Measurements from ENCODE around the gene ABCB4.

ABCB4 gene

GRCh38 chr7:87475359-87476178, at the start of gene ABCB4:
Gene ABCB4 (minus strand): TSS chr7:87475680. CDS start chr7:87475465, 215 bp downstream.
- in situ Hi-C loops (cut with HindIII; ENCODE audit: low sequenced_read_pairs), result no loop called here

- in situ Hi-C loops (cut with HindIII; ENCODE audit: low sequenced_read_pairs), result no loop called here
These were observed 43.3 kb upstream of the ABCB4 start for GRCh38 chr7:87518735-87519134.

GRCh38 chr7:87517891-87518290, 42.4 kb upstream of the ABCB4 start:
- in situ Hi-C loops (cut with HindIII; ENCODE audit: low sequenced_read_pairs), result no loop called here

- in situ Hi-C loops (cut with HindIII; ENCODE audit: low sequenced_read_pairs), result no loop called here
These were observed 41.8 kb upstream of the ABCB4 start for GRCh38 chr7:87517136-87517815.

GRCh38 chr7:87513735-87514335, 38.4 kb upstream of the ABCB4 start:
- in situ Hi-C loops (cut with HindIII; ENCODE audit: low sequenced_read_pairs), result loop anchor here (5.0 kb wide), 1 partner anchor 58 kb away; no protein-coding TSS in a partner anchor

- in situ Hi-C loops (cut with HindIII; ENCODE audit: low sequenced_read_pairs), result loop anchor here (5.0 kb wide), 1 partner anchor 59 kb away; no protein-coding TSS in a partner anchor
These were observed 37.4 kb upstream of the ABCB4 start for GRCh38 chr7:87512906-87513305.

GRCh38 chr7:87511510-87511909, 36.0 kb upstream of the ABCB4 start:
- in situ Hi-C loops (cut with HindIII; ENCODE audit: low sequenced_read_pairs), result loop anchor here (5.0 kb wide), 1 partner anchor 61 kb away; no protein-coding TSS in a partner anchor

GRCh38 chr7:87510411-87510875, 35.0 kb upstream of the ABCB4 start:
- in situ Hi-C loops (cut with HindIII; ENCODE audit: low sequenced_read_pairs), result loop anchor here (5.0 kb wide), 1 partner anchor 62 kb away; no protein-coding TSS in a partner anchor

GRCh38 chr7:87507446-87507845, 32.0 kb upstream of the ABCB4 start:
- in situ Hi-C loops (cut with HindIII; ENCODE audit: low sequenced_read_pairs), result no loop called here

GRCh38 chr7:87506246-87507180, 31.0 kb upstream of the ABCB4 start:
- in situ Hi-C loops (cut with HindIII; ENCODE audit: low sequenced_read_pairs), result no loop called here

GRCh38 chr7:87505557-87506245, 30.2 kb upstream of the ABCB4 start:
- in situ Hi-C loops (cut with HindIII; ENCODE audit: low sequenced_read_pairs), result no loop called here

- in situ Hi-C loops (cut with HindIII; ENCODE audit: low sequenced_read_pairs), result no loop called here
These were observed 29.6 kb upstream of the ABCB4 start for GRCh38 chr7:87505122-87505521.

- in situ Hi-C loops (cut with HindIII; ENCODE audit: low sequenced_read_pairs), result no loop called here
These were observed 24.0 kb upstream of the ABCB4 start for GRCh38 chr7:87499494-87499893.

- in situ Hi-C loops (cut with HindIII; ENCODE audit: low sequenced_read_pairs), result no loop called here
These were observed 23.4 kb upstream of the ABCB4 start for GRCh38 chr7:87498893-87499292.

GRCh38 chr7:87497482-87497881, 22.0 kb upstream of the ABCB4 start:
- in situ Hi-C loops (cut with HindIII; ENCODE audit: low sequenced_read_pairs), result no loop called here

GRCh38 chr7:87495366-87495765, 19.9 kb upstream of the ABCB4 start:
- in situ Hi-C loops (cut with HindIII; ENCODE audit: low sequenced_read_pairs), result no loop called here

GRCh38 chr7:87494454-87494853, 19.0 kb upstream of the ABCB4 start:
- in situ Hi-C loops (cut with HindIII; ENCODE audit: low sequenced_read_pairs), result no loop called here

- in situ Hi-C loops (cut with HindIII; ENCODE audit: low sequenced_read_pairs), result no loop called here
These were observed 7.7 kb upstream of the ABCB4 start for GRCh38 chr7:87483131-87483530.

GRCh38 chr7:87482115-87482514, 6.6 kb upstream of the ABCB4 start:
- in situ Hi-C loops (cut with HindIII; ENCODE audit: low sequenced_read_pairs), result no loop called here

GRCh38 chr7:87480386-87480785, 4.9 kb upstream of the ABCB4 start:
- in situ Hi-C loops (cut with HindIII; ENCODE audit: low sequenced_read_pairs), result no loop called here

All from endothelial cell of hepatic sinusoid (primary cell).